ENCODE results near the gene ZNF529.
"Not testable (repeated sequence)": the region's sequence is repeated elsewhere in the genome, so short reads cannot be mapped to it uniquely, and the experiment has no call there.

Gene ZNF529

DNA sequence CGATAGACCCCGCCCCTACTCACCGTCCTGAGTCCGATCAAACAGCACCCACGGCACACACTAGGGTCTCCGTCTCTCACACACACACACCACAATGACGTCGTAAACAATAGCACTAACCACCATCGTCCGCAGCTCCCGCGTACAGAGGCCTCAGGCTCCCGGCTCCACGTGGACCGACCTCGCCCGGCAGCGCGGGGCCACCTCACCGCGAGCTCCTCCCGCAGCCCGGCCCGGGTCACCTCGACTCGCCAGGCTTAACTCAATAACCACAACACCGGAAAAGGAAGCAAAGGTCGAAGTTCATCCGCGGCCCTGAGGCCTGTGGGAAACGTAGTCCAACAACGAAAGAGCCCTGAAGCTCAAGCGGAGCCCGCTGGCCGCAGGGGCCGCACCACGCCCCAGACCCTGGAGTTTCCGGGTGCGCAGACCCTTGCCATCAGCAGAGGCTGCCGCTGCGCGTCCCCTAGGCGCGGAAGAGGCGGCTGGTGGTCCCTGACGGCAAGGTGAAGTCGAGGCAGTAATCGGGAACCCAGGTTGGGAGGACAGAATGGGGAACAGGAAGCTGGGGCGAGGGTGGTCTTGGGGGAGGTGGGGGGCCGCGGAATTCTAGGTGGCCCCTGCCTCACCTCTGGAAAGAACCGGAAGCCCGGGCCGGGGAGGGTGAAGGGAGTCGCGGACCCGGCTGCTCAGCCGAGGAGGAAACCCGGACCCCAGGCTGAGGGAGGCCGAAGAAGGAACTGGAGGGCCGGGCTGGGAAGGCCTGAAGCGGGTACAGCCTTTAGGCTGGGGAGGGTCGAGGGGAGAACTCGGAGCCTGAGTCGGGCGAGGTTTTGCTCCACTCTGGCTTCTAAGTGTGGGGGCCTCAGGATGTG, at the start of gene ZNF529:
Gene ZNF529 (minus strand): TSS at position 273 of the 875 bp plus-strand sequence. CDS start 946 bp downstream, outside the sequence.
- DNase-seq: peak; percentile 87

DNA sequence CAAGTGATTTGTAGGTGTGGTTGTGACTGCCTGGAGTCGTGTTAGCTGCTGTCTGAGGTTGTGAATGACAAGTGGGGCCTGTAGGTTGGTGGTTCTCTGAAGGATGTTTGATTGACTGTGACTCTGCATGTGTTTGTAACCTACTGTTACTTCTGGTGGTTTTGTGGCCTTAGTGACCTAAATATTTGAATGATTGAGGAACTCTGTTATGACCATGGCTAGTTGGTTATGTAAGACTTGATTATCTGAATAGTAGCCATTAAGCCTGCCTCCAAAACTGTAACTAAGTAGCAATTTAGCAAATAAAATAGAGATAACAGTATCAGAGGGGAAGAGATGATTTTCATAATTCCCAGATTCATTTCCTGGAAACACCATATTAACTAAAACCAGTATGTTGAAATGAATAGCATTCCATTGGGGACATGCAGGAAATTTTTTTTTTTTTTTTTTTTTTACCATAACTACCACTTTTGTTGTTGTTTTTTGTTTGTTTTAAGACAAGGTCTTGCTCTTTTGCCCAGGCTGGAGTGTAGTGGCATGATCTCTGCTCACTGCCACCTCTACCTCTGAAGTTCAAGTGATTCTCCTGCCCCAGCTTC, 32.9 kb upstream of the ZNF529 start:
- no peak for DNase-seq

DNA sequence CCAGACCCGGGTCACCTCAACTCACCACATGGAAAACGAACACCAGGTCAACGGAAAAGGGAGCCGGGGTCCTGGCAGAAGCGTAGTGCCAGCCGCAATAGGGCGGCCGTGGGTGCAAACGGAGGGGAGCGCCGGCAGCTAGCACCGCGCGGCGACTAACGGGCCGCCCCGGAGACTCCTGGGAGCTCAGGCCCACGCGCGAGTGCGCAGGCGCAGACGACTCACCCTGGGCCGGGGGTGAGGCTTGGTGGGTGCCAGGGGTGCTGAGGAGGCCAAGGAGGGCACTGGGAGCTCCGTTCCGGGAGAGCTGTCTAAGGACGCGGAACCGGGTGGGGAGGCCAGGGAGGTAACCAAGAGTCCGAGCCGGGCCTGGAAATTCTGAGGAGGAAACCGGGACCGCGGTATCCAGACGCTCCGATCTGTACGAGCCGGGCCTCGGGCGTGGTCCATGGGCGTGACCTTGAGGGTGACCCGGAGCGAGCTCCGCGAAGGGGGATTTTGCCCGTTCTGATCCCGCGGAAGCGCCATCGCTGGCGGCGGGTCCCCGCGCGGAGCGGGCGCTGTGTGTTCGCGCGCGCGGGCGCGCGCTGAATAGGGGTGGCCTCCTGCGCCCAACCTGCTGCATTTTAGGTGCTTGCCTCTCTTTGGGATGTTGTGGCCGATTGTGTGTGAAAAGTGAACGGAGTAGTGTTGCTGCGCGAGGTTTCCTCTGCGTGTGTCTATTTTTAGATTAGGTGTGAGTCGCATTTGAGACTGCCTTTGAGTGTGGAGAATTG, 32.2 kb upstream of the ZNF529 start, which contains the start of gene ZNF382:
Gene ZNF382 (plus strand): TSS at position 213 of the 776 bp plus-strand sequence. CDS start 4,602 bp downstream, outside the sequence.
- DNase-seq: peak; percentile 60

DNA sequence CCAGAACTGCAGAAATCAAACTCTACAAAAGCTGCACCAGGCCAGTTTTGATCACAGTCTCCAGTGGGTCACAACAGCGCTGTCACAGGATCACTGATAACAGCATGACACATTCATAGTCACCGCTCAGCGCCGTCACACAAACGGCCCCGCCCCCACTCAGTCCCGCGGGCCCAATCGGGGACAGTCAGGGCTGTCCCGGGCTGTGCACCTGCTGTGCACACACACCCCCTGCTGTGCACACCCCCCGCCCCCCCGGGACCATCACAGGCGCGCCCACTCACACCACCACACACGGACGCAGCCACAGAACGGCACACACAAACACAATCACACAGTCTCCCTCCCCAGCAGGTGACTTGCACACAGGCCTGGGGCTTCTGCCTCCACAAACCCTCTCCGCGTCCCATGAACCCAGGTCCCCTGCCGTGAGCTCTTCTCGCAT, 31.6 kb upstream of the ZNF529 start:
- peak; percentile 27 for DNase-seq

- DNase-seq: not testable (repeated sequence)
Observed at GRCh38 chr19:36602681-36603080, 29.6 kb upstream of the ZNF529 start.

DNA sequence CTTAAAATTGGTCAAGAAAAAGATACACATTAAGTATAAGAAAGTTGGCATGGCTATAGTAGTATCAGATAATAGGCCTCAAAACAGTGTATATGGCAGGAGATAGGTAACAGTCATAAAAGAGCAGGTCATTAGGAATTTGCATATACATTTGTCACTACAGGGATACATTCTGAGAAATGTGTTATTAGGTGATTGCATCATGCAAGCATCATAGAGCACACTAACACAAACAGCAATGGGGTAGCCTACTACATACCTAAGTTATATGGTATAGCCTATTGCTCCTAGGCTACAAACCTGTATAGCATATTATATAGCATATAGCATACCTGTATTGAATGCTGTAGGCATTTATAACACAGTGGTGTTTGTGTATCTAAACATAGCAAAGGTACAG, 6.2 kb upstream of the ZNF529 start:
- DNase-seq: no peak

DNA sequence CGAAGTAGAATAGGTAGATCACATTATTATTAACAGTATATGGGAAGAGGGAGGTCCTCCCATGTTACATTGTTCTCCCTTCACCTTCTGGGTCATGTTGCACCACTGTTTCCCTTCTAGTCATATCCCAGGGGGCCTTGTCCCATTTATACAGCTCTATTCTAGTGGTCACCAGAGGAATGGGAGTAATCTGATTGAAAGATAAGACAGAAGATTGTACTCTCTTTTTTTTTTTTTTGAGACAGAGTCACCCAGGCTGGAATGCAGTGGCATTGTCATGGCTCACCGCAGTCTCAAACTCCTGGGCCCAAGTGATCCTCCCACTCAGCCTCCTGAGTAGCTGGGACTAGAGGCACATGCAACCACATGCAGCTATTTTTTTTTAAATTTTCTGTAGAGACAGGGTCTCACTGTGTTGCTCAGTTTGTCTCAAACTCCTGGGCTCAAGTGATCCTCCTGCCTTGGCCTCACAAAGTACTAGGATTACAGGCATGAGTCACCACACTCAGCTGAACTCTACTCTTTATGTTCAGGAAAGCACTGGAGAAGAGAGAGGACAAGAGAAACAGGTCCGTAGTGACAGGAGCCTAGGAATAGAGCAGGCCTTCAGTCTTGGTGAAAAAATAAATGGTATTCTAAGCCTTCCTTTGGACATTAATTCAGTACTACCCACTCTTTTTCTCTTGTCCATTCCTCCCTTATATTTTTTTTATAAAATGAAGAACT, 4.3 kb upstream of the ZNF529 start:
- no peak for DNase-seq

DNA sequence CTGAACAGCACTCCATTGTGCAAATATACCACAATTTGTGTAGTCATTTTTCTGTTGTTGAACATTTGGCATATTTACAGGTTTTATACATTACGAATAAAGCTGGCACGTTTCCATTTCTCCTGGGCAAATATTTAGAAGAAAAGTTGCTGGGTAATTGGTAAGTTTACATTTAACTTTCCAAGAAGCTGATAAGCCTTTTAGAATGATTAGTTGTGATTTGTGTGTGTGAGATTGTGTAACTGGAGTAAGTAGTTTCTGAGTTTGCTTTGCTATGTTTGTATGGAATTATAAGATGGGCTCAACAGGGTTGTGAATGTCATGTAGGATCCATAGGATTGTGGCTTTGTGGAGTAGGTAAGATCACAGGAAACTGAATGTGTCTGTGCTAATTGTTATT, 1.6 kb upstream of the ZNF529 start:
- no peak for DNase-seq

DNA sequence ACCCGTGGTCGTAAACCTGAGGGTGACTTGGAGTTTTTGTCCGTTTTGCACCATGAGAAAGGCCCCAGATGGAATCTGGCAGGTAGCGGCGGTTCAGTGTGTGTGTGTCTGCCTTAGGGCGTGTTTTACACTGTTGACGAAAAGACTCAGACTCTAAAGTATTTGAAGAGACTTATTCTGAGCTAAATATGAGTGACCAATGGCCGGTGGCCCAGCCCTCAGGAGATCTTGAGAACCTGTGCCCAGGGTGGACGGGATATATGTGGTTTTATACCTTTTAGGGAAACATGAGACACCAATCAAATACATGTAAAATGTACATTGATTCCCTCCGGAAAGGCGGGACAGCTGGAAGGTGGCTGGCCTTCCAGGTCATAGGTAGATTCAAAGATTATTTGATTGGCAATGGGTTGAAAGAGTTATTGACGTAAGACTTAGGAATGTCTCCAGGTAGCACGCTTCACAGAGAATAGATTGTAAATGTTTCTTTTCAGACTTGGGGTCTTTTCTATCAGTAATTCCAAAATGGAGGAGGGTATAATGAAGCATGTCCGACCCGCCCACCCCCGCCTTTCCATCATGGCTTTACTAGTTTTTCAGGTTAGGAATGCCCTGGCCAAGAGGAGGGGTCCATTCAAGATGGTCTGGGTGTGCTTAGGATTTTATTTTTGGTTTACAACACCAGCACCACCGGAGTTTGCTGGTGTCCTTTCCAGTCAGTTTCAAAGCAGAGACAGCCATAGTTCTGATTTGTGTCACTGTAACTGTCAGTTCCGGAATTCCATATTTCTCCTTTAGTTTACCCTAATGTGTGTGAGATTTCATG, 1.0 kb upstream of the ZNF529 start:
- DNase-seq: no peak

DNA sequence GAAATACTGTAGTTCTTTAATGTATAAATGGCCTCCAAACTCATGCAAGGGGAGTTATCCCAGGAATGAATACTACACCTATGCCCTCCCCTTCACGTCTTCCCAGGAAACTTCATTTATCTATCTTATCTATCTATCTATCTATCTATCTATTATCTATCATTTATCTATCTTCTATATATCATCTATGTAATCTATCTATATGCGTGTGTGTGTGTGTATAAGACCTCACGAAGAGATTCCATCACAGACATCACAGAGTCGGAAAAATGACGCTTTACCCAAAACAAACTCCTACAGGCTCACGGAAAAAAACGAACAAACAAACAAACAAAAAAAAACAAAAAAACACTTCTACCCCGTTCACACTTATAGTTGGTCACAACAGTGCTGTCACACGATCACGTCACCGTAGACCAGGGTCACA, 486 bp downstream of the ZNF529 start:
- no peak for DNase-seq

GRCh38 chr19:36564391-36564790, 8.7 kb downstream of the ZNF529 start:
- no peak for DNase-seq

- DNase-seq: no peak
Observed at GRCh38 chr19:36547001-36547732, 25.9 kb downstream of the ZNF529 start.

GRCh38 chr19:36528921-36529518, 44.1 kb downstream of the ZNF529 start:
- no peak for DNase-seq

DNA sequence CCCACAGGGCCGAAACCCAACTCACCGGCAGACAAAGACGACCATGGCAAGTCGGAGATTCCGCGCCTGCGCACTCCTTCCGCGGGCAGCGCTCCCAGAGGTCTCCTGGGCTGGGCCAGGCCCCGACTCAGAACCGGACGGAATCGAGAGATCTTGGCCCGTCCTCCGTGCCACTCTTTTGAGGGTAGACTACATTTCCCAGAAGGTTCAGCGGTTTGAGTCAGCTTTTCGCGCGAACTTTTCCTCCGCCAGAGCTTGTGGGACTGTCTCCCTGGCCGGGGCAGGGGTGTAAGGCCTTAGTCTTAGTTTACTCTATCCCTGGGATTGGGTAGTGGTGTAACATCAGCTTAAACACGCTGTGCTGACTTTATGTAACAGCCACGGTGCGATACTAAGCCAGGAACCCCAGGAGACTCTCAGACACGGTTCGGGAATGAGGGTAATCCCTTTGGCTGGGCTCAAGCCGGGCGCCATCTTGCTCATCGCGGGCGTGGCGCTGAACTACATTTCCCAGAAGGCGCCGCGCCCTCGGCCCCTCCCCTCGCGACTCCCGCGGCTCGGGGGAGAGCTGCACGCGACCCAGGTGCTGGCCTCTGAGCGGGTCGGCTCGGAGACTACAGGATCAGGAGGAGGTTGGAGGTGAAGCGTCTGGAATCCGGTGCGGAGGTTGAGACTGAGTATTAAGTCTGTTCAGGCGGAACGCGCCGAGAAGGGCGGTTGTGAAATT, 44.7 kb downstream of the ZNF529 start, which contains the start of gene ZNF260:
Gene ZNF260 (minus strand): TSS at position 78 of the 727 bp plus-strand sequence. CDS start 13,033 bp downstream, outside the sequence.
- peak; percentile 96 for DNase-seq

GRCh38 chr19:36527873-36528193, 45.3 kb downstream of the ZNF529 start:
- DNase-seq: no peak

GRCh38 chr19:36527341-36527740, 45.8 kb downstream of the ZNF529 start:
- no peak for DNase-seq

DNA sequence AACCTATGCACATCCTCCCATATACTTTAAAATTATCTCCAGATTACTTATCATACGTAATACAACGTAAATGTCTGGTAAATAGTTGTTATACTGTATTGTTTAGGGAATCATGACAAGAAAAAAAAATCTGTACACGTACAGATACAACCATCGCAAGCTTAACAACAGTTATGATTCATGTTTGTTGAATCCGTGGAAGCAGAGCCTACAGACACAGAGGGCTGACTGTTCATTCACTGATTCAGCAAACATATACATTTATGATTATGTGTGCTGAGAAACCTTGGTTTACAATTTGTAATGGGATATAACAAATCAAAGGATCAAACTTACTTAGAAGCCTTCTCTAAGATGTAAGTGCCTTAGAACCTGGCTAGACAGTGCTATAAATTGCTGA, 46.5 kb downstream of the ZNF529 start:
- no peak for DNase-seq

DNA sequence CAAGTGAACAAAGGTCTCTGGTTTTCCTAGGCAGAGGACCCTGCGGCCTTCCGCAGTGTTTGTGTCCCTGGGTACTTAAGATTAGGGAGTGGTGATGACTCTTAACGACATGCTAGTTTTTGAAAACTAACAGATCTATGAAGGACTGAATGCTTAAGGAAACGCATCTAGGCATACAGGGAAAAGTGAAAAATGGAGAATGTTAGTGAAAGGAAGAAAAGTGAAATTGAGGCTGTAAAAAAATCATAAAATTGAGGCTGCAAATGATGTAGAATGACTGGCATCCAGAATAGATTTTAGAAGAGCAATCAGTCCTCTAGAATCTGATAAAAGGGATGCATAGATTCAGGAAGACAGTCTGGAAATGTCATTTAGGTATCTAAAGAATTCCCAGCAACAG, 48.5 kb downstream of the ZNF529 start:
- DNase-seq: no peak

DNA sequence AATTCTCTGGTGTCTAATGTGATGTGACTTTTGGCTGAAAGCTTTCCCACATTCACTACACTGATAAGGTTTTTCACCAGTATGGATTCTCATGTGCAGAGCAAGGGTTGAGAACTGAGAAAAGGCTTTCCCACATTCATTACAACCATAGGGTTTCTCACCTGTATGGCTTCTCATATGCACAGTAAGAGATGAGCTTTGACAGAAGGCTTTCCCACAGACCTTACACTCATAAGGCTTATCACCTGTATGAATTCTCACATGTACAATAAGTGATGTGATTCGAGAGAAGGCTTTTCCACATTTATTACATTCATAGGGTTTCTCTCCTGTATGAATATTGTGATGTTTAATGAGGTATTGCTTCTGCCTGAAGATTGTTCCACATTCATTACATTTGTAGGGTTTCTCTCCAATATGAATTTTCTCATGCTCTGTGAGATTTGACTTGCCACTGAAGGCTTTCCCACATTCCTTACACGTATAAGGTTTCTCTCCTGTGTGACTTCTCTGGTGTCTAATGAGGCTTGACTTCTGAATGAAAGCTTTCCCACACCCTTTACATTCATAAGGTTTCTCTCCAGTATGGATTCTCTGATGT, 59.0 kb downstream of the ZNF529 start:
- DNase-seq: no peak
